Activated CD8-positive, alpha-beta T cell treated with anti-CD3 and anti-CD28 coated beads, Interleukin-2, amount 10 ng/mL, durations not matched to agents 7 days and 5 days (primary cell): ENCODE results near the gene CDH4. TPM values are rescaled to one million over a fixed set of nuclear protein-coding genes. Genes with fewer than 3 reads are reported as not detected.

Source experiments
- ATAC-seq: fragments of 150-1000 bp; cut with Tn5 transposase; one replicate; pipeline ENCODE4 v1.10.0; 2021; ENCODE audit warnings: moderate library complexity
- CTCF ChIA-PET: fragments of 350-600 bp; sonication (Branson Sonifier 250); formaldehyde crosslinking; loops from one replicate; lab custom pipeline; 2021; ENCODE audit warnings: antibody characterized with exemption; lab: Charles Lee
- POLR2A ChIA-PET: fragments of 350-600 bp; sonication (Branson Sonifier 250); formaldehyde crosslinking; loops from one replicate; lab custom pipeline; 2021; ENCODE audit warnings: antibody characterized with exemption; lab: Charles Lee
- DNase-seq: peaks from one replicate; pipeline ENCODE4 v3.0.0-alpha.2; 2020
- H3K27ac Mint-ChIP-seq: one replicate; pipeline ENCODE4 v1.8.0; 2021; ENCODE audit warnings: mild to moderate bottlenecking, mixed read lengths
- H3K27me3 Mint-ChIP-seq: one replicate; pipeline ENCODE4 v1.8.0; 2021; ENCODE audit warnings: low read depth, mixed read lengths
- H3K36me3 Mint-ChIP-seq: one replicate; pipeline ENCODE4 v1.8.0; 2021; ENCODE audit warnings: low read depth, mixed read lengths
- H3K4me1 Mint-ChIP-seq: one replicate; pipeline ENCODE4 v1.8.0; 2021; ENCODE audit warnings: low read depth, mixed read lengths
- H3K4me3 Mint-ChIP-seq: one replicate; pipeline ENCODE4 v1.8.0; 2021; ENCODE audit warnings: mild to moderate bottlenecking, mixed read lengths
- H3K9me3 Mint-ChIP-seq: one replicate; pipeline ENCODE4 v1.8.0; 2022; ENCODE audit warnings: mixed read lengths; ENCODE audit not compliant: insufficient read depth
- total RNA-seq, 2 experiments: library from RNA; stranded (reverse); gene quantifications; one replicate each; pipeline ENCODE4 v1.2.3, GENCODE V29; 2021

CDH4 gene
- total RNA-seq, 2 experiments from 2014 or later = 0.05 to 0.13 TPM

GRCh38 chr20:61973515-61974356 lies 721.7 kb downstream of the CDH4 start:
- Mint-ChIP-seq H3K4me3 (no peak overlapping the region), H3K27ac (no peak overlapping the region), H3K27me3 (no peaks in the 10 kb centered on the region), H3K36me3 (peaks cover 31% of the 10 kb centered on the region), H3K4me1 (no peaks in the 10 kb centered on the region), H3K9me3 (no peaks in the 10 kb centered on the region)
- ATAC-seq (no peak), DNase-seq (no peak)
- ChIA-PET CTCF (no interaction called here), POLR2A (no interaction called here)

- CTCF ChIA-PET = no interaction called here
These were observed 722.2 kb downstream of the CDH4 start for GRCh38 chr20:61974357-61974665.

GRCh38 chr20:61975407-61976129 lies 723.5 kb downstream of the CDH4 start:
- ATAC-seq (no peak), DNase-seq (no peak)
- Mint-ChIP-seq H3K36me3 (peaks cover 39% of the 10 kb centered on the region), H3K27me3 (no peaks in the 10 kb centered on the region), H3K9me3 (peaks cover 3% of the 10 kb centered on the region), H3K4me1 (no peaks in the 10 kb centered on the region), H3K27ac (no peak overlapping the region), H3K4me3 (no peak overlapping the region)
- CTCF ChIA-PET = no interaction called here
- POLR2A ChIA-PET = no interaction called here

More at GRCh38 chr20:61974357-61974665, 722.2 kb downstream of the CDH4 start:
- POLR2A ChIA-PET = no interaction called here
- Mint-ChIP-seq H3K27me3 (no peaks in the 10 kb centered on the region), H3K4me3 (no peak overlapping the region), H3K9me3 (no peaks in the 10 kb centered on the region), H3K4me1 (no peaks in the 10 kb centered on the region), H3K36me3 (peaks cover 36% of the 10 kb centered on the region), H3K27ac (no peak overlapping the region)
- ATAC-seq (no peak), DNase-seq (no peak)

GRCh38 chr20:61976263-61976643 lies 724.2 kb downstream of the CDH4 start:
- Mint-ChIP-seq H3K36me3 (peaks cover 45% of the 10 kb centered on the region), H3K4me1 (peaks cover 3% of the 10 kb centered on the region), H3K27ac (no peak overlapping the region), H3K9me3 (peaks cover 10% of the 10 kb centered on the region), H3K27me3 (no peaks in the 10 kb centered on the region), H3K4me3 (no peak overlapping the region)
- CTCF ChIA-PET = no interaction called here
- POLR2A ChIA-PET = no interaction called here
- DNase-seq = no peak
- ATAC-seq = no peak

GRCh38 chr20:61976644-61977418 lies 724.8 kb downstream of the CDH4 start:
- ATAC-seq (no peak), DNase-seq (no peak)
- Mint-ChIP-seq H3K4me3 (no peak overlapping the region), H3K36me3 (peaks cover 48% of the 10 kb centered on the region), H3K27ac (no peak overlapping the region), H3K9me3 (peaks cover 12% of the 10 kb centered on the region), H3K27me3 (no peaks in the 10 kb centered on the region), H3K4me1 (peaks cover 5% of the 10 kb centered on the region)
- ChIA-PET CTCF (no interaction called here), POLR2A (no interaction called here)

GRCh38 chr20:61977419-61977786 lies 725.3 kb downstream of the CDH4 start:
- Mint-ChIP-seq H3K9me3 (peaks cover 12% of the 10 kb centered on the region), H3K36me3 (peaks cover 52% of the 10 kb centered on the region), H3K27ac (no peak overlapping the region), H3K4me1 (peaks cover 10% of the 10 kb centered on the region), H3K4me3 (no peak overlapping the region), H3K27me3 (no peaks in the 10 kb centered on the region)
- ATAC-seq (no peak), DNase-seq (no peak)
- ChIA-PET POLR2A (no interaction called here), CTCF (no interaction called here)

- ATAC-seq (no peak), DNase-seq (no peak)
- peaks cover 10% of the 10 kb centered on the region for H3K4me1 Mint-ChIP-seq
- no peak overlapping the region for H3K27ac Mint-ChIP-seq
- H3K36me3 Mint-ChIP-seq = peaks cover 42% of the 10 kb centered on the region
- H3K4me3 Mint-ChIP-seq = no peak overlapping the region
- peaks cover 12% of the 10 kb centered on the region for H3K9me3 Mint-ChIP-seq
- ChIA-PET CTCF (no interaction called here), POLR2A (no interaction called here)
- no peaks in the 10 kb centered on the region for H3K27me3 Mint-ChIP-seq
These were observed 726.4 kb downstream of the CDH4 start for GRCh38 chr20:61978491-61978890.

- no peak for ATAC-seq
- Mint-ChIP-seq H3K27me3 (no peaks in the 10 kb centered on the region), H3K36me3 (peaks cover 44% of the 10 kb centered on the region), H3K4me1 (peaks cover 10% of the 10 kb centered on the region), H3K9me3 (peaks cover 17% of the 10 kb centered on the region), H3K27ac (no peak overlapping the region), H3K4me3 (no peak overlapping the region)
- no peak for DNase-seq
- CTCF ChIA-PET = no interaction called here
- POLR2A ChIA-PET = no interaction called here
These were observed 727.0 kb downstream of the CDH4 start for GRCh38 chr20:61979090-61979489.

- H3K27ac Mint-ChIP-seq = no peak overlapping the region
- POLR2A ChIA-PET = no interaction called here
- no peak overlapping the region for H3K4me3 Mint-ChIP-seq
- H3K9me3 Mint-ChIP-seq = peaks cover 19% of the 10 kb centered on the region
- ATAC-seq (no peak), DNase-seq (no peak)
- peaks cover 44% of the 10 kb centered on the region for H3K36me3 Mint-ChIP-seq
- H3K27me3 Mint-ChIP-seq = no peaks in the 10 kb centered on the region
- peaks cover 10% of the 10 kb centered on the region for H3K4me1 Mint-ChIP-seq
- CTCF ChIA-PET = no interaction called here
These were observed 727.9 kb downstream of the CDH4 start for GRCh38 chr20:61979701-61980635.

- H3K4me1 Mint-ChIP-seq = peaks cover 10% of the 10 kb centered on the region
- H3K9me3 Mint-ChIP-seq = peaks cover 19% of the 10 kb centered on the region
- ATAC-seq = no peak
- no peak overlapping the region for H3K4me3 Mint-ChIP-seq
- CTCF ChIA-PET = no interaction called here
- DNase-seq = no peak
- POLR2A ChIA-PET = no interaction called here
- H3K36me3 Mint-ChIP-seq = peaks cover 49% of the 10 kb centered on the region
- peak overlapping the region; percentile 75 for H3K27ac Mint-ChIP-seq
- no peaks in the 10 kb centered on the region for H3K27me3 Mint-ChIP-seq
These were observed 728.9 kb downstream of the CDH4 start for GRCh38 chr20:61980647-61981583.
